HG02588 (cell line): ENCODE measurements around the gene PTER.

Experiments
- ATAC-seq: cut with Tn5 transposase; IDR thresholded peaks from one replicate; pipeline ENCODE4 v1.9.1; 2021; ENCODE audit warnings: mild to moderate bottlenecking, moderate library complexity; ENCODE audit not compliant: unreplicated experiment

Gene PTER

DNA sequence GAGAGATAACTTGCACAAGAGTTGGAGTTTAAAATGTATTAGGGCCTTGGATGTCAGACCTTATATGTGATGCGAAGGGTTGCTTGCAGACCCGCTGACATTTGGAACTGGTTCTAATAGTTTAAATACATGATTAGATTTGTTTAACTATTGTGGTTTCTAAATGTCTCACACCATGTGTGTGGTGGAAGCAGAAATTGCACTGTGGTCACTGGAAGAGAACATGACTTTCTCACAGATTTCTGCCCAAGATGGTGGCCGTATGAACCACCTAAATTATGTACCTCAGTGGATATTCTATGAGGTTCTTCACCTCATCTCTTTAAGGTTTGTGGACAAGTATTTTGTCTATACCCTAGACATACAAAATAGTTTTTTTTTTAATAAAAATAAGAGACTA is 93.0 kb downstream of the PTER start:
- ATAC-seq: no peak

DNA sequence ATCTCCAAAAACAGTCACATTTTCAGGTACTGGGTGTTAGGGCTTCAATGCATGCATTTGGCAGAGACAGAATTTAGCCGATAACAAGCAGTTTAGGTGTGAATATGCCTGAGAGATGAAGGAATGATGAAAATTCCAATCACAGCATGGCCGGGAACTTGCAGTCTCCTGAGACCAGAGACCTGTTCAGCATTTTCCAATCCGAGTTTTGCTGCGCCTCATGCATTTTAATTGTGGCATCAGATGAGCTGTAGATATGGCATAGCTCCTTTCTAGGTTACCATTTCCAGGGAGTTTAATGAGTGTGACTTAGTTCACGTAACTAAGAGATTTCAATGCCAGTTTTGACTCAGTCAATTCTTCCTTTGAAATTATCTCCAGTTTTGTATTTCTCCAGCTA is 99.3 kb downstream of the PTER start:
- ATAC-seq: no peak

DNA sequence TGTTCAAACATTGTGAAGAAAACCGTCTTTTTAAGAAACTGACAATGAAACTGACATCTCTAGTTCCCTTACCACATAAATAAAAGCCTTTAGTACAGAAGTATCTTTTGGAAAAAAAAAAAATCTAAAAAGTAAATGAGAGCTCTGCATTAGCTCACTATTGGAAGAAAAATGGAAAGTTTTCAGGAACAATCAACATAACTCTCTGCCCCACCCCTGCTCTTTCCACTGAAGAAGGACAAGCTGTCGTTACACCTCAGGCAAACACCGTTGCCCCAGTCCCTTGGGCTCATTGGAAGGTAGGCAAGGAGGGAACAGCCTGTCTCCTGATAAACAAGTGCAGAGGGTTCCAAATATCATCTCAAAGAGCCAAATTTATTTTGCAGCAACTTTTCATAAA is 107.3 kb downstream of the PTER start:
- no peak for ATAC-seq

DNA sequence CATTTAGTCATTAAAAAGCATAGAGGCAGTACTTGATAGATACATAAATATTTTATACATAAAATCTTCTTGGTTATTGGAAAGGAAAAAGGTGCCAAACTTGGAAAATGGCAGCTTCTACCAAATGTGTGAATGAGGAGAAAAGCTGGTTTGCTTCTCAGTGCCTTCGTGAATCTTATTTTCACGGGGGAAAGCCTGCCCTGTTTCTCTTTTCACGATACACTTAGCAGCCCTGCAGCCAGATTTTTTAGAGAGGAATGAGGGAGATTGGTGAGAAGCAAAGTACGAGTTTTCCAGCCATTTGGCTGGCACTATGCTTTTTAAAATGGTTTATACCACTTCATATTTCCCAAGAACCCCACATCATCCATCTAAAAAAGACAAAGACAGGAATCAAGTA is 107.8 kb downstream of the PTER start:
- no peak for ATAC-seq

- ATAC-seq: no peak
These were observed 108.4 kb downstream of the PTER start for GRCh38 chr10:16545116-16545736.

GRCh38 chr10:16547973-16548372 is 111.2 kb downstream of the PTER start:
- no peak for ATAC-seq

- no peak for ATAC-seq
These were observed 122.5 kb downstream of the PTER start for GRCh38 chr10:16559236-16559773.

DNA sequence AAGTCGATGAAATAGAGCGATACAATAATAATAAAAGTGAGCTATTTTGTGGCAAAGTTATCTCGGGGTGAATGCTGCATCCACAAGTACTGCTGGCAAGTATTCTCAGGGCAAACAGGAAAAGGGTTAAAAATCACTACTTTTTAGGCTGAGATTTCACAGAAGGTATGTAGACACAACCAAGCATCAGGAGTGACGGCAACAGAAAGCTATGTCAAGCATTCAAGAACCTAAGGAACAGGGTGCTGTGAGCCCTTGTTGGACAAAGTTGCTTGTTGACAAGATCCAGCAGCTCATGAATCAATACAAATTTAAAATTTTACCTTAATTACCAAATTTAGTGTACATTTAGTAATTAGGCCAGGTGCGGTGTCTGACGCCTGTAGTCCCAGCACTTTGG is 126.1 kb downstream of the PTER start:
- ATAC-seq: no peak
